PC-9 (cell line): ENCODE results near the gene SPATA17. TPM values are rescaled to one million over a fixed set of nuclear protein-coding genes. Genes with fewer than 3 reads are reported as not detected.

Experiments
- BruUV-seq: library from RNA; stranded (reverse); fragments of 400-500 nt; replicated peaks from 2 replicates; lab custom pipeline; 2021; lab: Mats Ljungman, UMichigan
- CTCF ChIA-PET: fragments of 300-600 bp; sonication (Branson Sonifier 250); formaldehyde crosslinking; loops from one replicate; lab custom pipeline; 2022; ENCODE audit warnings: antibody characterized with exemption; lab: Charles Lee
- POLR2A ChIA-PET: fragments of 300-600 bp; sonication (Branson Sonifier 250); formaldehyde crosslinking; loops from one replicate; lab custom pipeline; 2022; ENCODE audit warnings: antibody characterized with exemption; ENCODE audit not compliant: unreplicated experiment; lab: Charles Lee
- DNase-seq, 2 experiments: peaks; one replicate each; pipeline versions ENCODE4 v3.0.0 to v3.0.0-alpha.2; 2015 to 2022; ENCODE audit warnings: mixed read lengths in 1 of 2
- H2AFZ ChIP-seq: fragments of 200-600 bp; sonication (generic); 2 replicates; pipeline ENCODE4 v1.8.1; 2017; ENCODE audit warnings: antibody characterized with exemption
- H3F3A ChIP-seq: fragments of 200-600 bp; sonication (generic); 2 replicates; pipeline ENCODE4 v1.8.1; 2017; ENCODE audit warnings: antibody characterized with exemption, mild to moderate bottlenecking, low read depth; ENCODE audit not compliant: insufficient read depth
- H3K27ac ChIP-seq: fragments of 200-600 bp; sonication (generic); 2 replicates; pipeline ENCODE4 v1.6.1; 2016; ENCODE audit warnings: mixed run types
- H3K27me3 ChIP-seq: fragments of 200-600 bp; sonication (generic); 2 replicates; pipeline ENCODE4 v1.6.1; 2016; ENCODE audit warnings: low read depth, mixed run types; ENCODE audit not compliant: insufficient read depth
- H3K36me3 ChIP-seq: fragments of 200-600 bp; sonication (generic); 2 replicates; pipeline ENCODE4 v1.6.1; 2016; ENCODE audit warnings: low read depth, mixed run types
- H3K4me1 ChIP-seq: fragments of 200-600 bp; sonication (generic); replicated peaks from 2 replicates; pipeline ENCODE4 v1.6.1; 2016; ENCODE audit warnings: mixed run types; ENCODE audit not compliant: insufficient read depth
- H3K4me2 ChIP-seq: fragments of 200-600 bp; sonication (generic); 2 replicates; pipeline ENCODE4 v1.6.1; 2017; ENCODE audit warnings: mixed run types
- H3K4me3 ChIP-seq: fragments of 200-600 bp; sonication (generic); 2 replicates; pipeline ENCODE4 v1.6.1; 2016; ENCODE audit warnings: mixed run types
- H3K79me2 ChIP-seq: fragments of 200-600 bp; sonication (generic); 2 replicates; pipeline ENCODE4 v1.6.1; 2017; ENCODE audit warnings: low read depth, mixed run types
- H3K9me2 ChIP-seq: fragments of 200-600 bp; sonication (generic); 2 replicates; pipeline ENCODE4 v1.8.1; 2017; ENCODE audit warnings: mild to moderate bottlenecking; ENCODE audit not compliant: insufficient read depth
- H3K9me3 ChIP-seq: fragments of 200-600 bp; sonication (generic); 2 replicates; pipeline ENCODE4 v1.8.1; 2016; ENCODE audit warnings: low read depth; ENCODE audit not compliant: insufficient read depth
- H4K20me1 ChIP-seq: fragments of 200-600 bp; sonication (generic); 2 replicates; pipeline ENCODE4 v1.8.1; 2017; ENCODE audit not compliant: insufficient read depth
- EZH2 ChIP-seq: fragments of 200-600 bp; sonication (generic); IDR thresholded peaks from 2 replicates; pipeline ENCODE4 v1.8.0; 2017; ENCODE audit warnings: antibody characterized with exemption, low read depth
- intact Hi-C: fragments of 100-400 bp; cut with micrococcal nuclease; formaldehyde crosslinking; loops from one replicate; pipeline ENCODE4 v1.10.0; 2022; ENCODE audit not compliant: unreplicated experiment
- total RNA-seq: library from RNA; stranded (reverse); gene quantifications from 2 replicates; pipeline ENCODE4 v1.2.3, GENCODE V29; 2021
- TF ChIP-seq, protein P1 (sequence below): fragments of 200-600 bp; sonication (generic); conservative IDR thresholded peaks from 2 replicates; pipeline ENCODE4 v1.6.1; 2017; ENCODE audit warnings: mixed run types, antibody characterized with exemption, mild to moderate bottlenecking, moderate library complexity

SPATA17 gene
- total RNA-seq, 1 experiment from 2014 or later: 8.9 TPM

DNA sequence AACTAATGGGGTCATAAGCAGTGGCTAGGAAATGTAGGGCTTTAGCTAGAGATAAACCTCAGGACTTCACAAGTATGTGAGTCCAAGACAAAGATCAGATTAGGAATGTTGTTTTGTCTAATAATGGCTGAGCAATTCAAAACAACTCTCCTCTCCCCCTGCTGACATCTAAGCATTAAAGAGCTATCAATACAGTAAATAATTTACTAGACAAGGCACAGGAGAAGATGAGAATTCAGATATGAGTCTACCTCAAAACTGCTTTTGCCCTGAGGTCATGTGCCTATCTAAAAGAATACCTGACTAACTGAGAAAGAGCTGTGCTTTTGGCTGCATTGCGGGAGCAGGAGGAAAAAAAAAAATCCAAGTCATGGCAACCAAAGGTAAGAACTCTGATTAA lies 86.8 kb downstream of the SPATA17 start:
- POLR2A ChIA-PET: interaction anchor here (0.6 kb wide), 1 partner anchor 1221 kb away, joined by 3 read pairs; no protein-coding TSS in a partner anchor
- DNase-seq: no peak

DNA sequence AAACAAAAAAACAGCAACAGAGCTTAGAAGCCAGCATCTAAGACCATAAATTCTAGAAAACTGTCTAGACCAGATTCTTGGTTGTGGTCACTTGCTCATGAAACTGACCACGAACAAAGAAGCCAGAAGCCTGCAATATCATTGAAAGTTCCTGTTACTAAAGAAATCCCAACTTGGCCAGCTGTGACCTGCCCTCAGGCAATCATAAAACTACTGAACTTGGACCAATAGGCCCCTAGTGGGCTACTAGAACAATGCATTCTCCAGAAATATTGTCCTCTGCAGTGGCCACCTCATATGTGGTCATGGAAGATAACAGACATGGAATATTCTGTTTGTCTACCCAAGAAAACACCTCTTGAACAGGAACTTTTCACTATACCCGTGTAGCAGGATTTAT lies 87.7 kb downstream of the SPATA17 start:
- no peaks in the 10 kb centered on the region for H3K36me3 ChIP-seq
- H3K4me3 ChIP-seq: no peak overlapping the region
- 0 out of 2 replicates have a peak, but pooled peaks cover 10% of the 10 kb centered on the region for H3K4me1 ChIP-seq
- no peaks in the 10 kb centered on the region for H4K20me1 ChIP-seq
- ChIA-PET CTCF (no interaction called here), POLR2A (no interaction called here)
- no peak overlapping the region for H2AFZ ChIP-seq
- H3K27ac ChIP-seq: no peak overlapping the region
- intact Hi-C loops: no loop called here
- H3K27me3 ChIP-seq: no peaks in the 10 kb centered on the region
- TF ChIP-seq EZH2: no peak
- TF ChIP-seq, protein P1, sequence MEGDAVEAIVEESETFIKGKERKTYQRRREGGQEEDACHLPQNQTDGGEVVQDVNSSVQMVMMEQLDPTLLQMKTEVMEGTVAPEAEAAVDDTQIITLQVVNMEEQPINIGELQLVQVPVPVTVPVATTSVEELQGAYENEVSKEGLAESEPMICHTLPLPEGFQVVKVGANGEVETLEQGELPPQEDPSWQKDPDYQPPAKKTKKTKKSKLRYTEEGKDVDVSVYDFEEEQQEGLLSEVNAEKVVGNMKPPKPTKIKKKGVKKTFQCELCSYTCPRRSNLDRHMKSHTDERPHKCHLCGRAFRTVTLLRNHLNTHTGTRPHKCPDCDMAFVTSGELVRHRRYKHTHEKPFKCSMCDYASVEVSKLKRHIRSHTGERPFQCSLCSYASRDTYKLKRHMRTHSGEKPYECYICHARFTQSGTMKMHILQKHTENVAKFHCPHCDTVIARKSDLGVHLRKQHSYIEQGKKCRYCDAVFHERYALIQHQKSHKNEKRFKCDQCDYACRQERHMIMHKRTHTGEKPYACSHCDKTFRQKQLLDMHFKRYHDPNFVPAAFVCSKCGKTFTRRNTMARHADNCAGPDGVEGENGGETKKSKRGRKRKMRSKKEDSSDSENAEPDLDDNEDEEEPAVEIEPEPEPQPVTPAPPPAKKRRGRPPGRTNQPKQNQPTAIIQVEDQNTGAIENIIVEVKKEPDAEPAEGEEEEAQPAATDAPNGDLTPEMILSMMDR: peak; percentile 37; the same call in 1 of the 2 replicates
- H3F3A ChIP-seq: no peaks in the 10 kb centered on the region
- H3K9me2 ChIP-seq: no peaks in the 10 kb centered on the region
- DNase-seq: peak; percentile 23 to 56
- no peaks in the 10 kb centered on the region for H3K9me3 ChIP-seq
- H3K4me2 ChIP-seq: no peak overlapping the region
- BruUV-seq: no TSS peak
- no peaks in the 10 kb centered on the region for H3K79me2 ChIP-seq

More for the DNA sequence above, 86.8 kb downstream of the SPATA17 start:
- no peak overlapping the region for H3K27ac ChIP-seq
- H2AFZ ChIP-seq: no peak overlapping the region
- CTCF ChIA-PET: no interaction called here
- TF ChIP-seq, protein P1: no peak
- no peak for TF ChIP-seq EZH2
- H3K4me3 ChIP-seq: no peak overlapping the region
- no peaks in the 10 kb centered on the region for H3K79me2 ChIP-seq
- no peaks in the 10 kb centered on the region for H3K36me3 ChIP-seq
- no peaks in the 10 kb centered on the region for H4K20me1 ChIP-seq
- H3K4me2 ChIP-seq: no peak overlapping the region
- H3K27me3 ChIP-seq: no peaks in the 10 kb centered on the region
- BruUV-seq: no TSS peak
- no peaks in the 10 kb centered on the region for H3F3A ChIP-seq
- intact Hi-C loops: no loop called here
- H3K9me2 ChIP-seq: no peaks in the 10 kb centered on the region
- 0 out of 2 replicates have a peak, but pooled peaks cover 10% of the 10 kb centered on the region for H3K4me1 ChIP-seq
- no peaks in the 10 kb centered on the region for H3K9me3 ChIP-seq

GRCh38 chr1:217721692-217722091 lies 90.5 kb downstream of the SPATA17 start:
- TF ChIP-seq, protein P1: no peak
- no peak for TF ChIP-seq EZH2
- ChIA-PET CTCF (no interaction called here), POLR2A (no interaction called here)
- intact Hi-C loops: no loop called here
- Histone ChIP-seq H3K9me3 (no peaks in the 10 kb centered on the region), H3F3A (no peaks in the 10 kb centered on the region), H3K4me3 (no peak overlapping the region), H3K27me3 (no peaks in the 10 kb centered on the region), H3K9me2 (no peaks in the 10 kb centered on the region), H3K79me2 (no peaks in the 10 kb centered on the region), H3K4me1 (0 out of 2 replicates have a peak, but pooled peaks cover 10% of the 10 kb centered on the region), H2AFZ (no peak overlapping the region), H3K27ac (no peak overlapping the region), H3K4me2 (no peak overlapping the region), H3K36me3 (no peaks in the 10 kb centered on the region), H4K20me1 (no peaks in the 10 kb centered on the region)
- BruUV-seq: no TSS peak
- peak; percentile 28 to 54 for DNase-seq
